Activated CD8-positive, alpha-beta T cell treated with anti-CD3 and anti-CD28 coated beads for 36 hours (primary cell): ENCODE data around the gene CYP2F1. TPM values are rescaled to one million over a fixed set of nuclear protein-coding genes. Genes with fewer than 3 reads are reported as not detected.

Experiments used
- ATAC-seq: fragments of 200-7000 bp; cut with Tn5 transposase; one replicate; pipeline ENCODE4 v1.10.0; 2021; ENCODE audit warnings: mild to moderate bottlenecking, moderate library complexity
- CTCF ChIA-PET: fragments of 350-600 bp; sonication (Branson Sonifier 250); formaldehyde crosslinking; loops from one replicate; lab custom pipeline; 2021; ENCODE audit warnings: antibody characterized with exemption; lab: Charles Lee
- POLR2A ChIA-PET: fragments of 350-600 bp; sonication (Branson Sonifier 250); formaldehyde crosslinking; loops from one replicate; lab custom pipeline; 2021; ENCODE audit warnings: antibody characterized with exemption; lab: Charles Lee
- DNase-seq: peaks from one replicate; pipeline ENCODE4 v3.0.0-alpha.2; 2020
- H3K27ac Mint-ChIP-seq: one replicate; pipeline ENCODE4 v1.8.0; 2021; ENCODE audit warnings: mild to moderate bottlenecking, mixed read lengths
- H3K27me3 Mint-ChIP-seq: one replicate; pipeline ENCODE4 v1.8.0; 2021; ENCODE audit warnings: mixed read lengths
- H3K36me3 Mint-ChIP-seq: one replicate; pipeline ENCODE4 v1.8.0; 2021; ENCODE audit warnings: low read depth, mixed read lengths
- H3K4me1 Mint-ChIP-seq: one replicate; pipeline ENCODE4 v1.8.0; 2021; ENCODE audit warnings: low read depth, mixed read lengths
- H3K4me3 Mint-ChIP-seq: one replicate; pipeline ENCODE4 v1.8.0; 2021; ENCODE audit warnings: mild to moderate bottlenecking, moderate library complexity, mixed read lengths
- H3K9me3 Mint-ChIP-seq: one replicate; pipeline ENCODE4 v1.8.0; 2021; ENCODE audit warnings: mixed read lengths
- intact Hi-C: fragments of 100-400 bp; cut with micrococcal nuclease; formaldehyde crosslinking; loops from one replicate; pipeline ENCODE4 v1.10.0; 2022
- total RNA-seq, 2 experiments: library from RNA; stranded (reverse); gene quantifications; one replicate each; pipeline ENCODE4 v1.2.3, GENCODE V29; 2021
- TF ChIP-seq, protein P1 (sequence below): fragments of 200-600 bp; IDR thresholded peaks from one replicate; pipeline ENCODE4 v1.8.0; 2022; ENCODE audit warnings: antibody characterized with exemption, mild to moderate bottlenecking

Gene CYP2F1, protein sequence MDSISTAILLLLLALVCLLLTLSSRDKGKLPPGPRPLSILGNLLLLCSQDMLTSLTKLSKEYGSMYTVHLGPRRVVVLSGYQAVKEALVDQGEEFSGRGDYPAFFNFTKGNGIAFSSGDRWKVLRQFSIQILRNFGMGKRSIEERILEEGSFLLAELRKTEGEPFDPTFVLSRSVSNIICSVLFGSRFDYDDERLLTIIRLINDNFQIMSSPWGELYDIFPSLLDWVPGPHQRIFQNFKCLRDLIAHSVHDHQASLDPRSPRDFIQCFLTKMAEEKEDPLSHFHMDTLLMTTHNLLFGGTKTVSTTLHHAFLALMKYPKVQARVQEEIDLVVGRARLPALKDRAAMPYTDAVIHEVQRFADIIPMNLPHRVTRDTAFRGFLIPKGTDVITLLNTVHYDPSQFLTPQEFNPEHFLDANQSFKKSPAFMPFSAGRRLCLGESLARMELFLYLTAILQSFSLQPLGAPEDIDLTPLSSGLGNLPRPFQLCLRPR
- not detected for total RNA-seq

DNA sequence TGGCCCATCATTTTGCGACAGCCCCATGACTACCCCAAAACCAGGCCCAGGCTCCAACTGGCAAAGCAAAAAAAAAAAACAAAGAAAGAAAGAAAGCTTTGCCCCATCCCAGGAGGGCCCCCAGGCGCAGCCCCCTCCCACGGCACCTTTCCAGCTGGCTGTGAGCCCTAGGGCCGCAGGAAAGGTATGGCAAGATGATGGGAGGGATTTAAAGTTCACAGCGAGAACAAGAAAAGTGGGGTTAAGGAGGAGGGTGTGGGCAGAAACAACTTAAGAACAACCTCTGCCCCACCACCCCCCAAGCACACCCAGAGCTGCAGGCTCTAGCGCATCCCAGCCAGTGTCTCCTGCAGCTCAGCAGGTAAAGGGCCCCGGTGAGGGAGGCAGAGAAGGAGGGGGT, at the start of gene CYP2F1:
Gene CYP2F1 (plus strand): TSS at position 301 of the 400 bp plus-strand sequence. CDS start 1,757 bp downstream, outside the sequence.
- Mint-ChIP-seq H3K27me3 (no peaks in the 10 kb centered on the region), H3K4me1 (no peaks in the 10 kb centered on the region), H3K4me3 (no peak within 1 kb of the TSS), H3K9me3 (no peaks in the 10 kb centered on the region), H3K27ac (no peak within 1 kb of the TSS), H3K36me3 (no peaks in the 10 kb centered on the region)
- no peak for DNase-seq
- intact Hi-C loops = no loop called here
- ChIA-PET POLR2A (no interaction called here), CTCF (interaction anchor here (0.9 kb wide), 1 partner anchor 30 kb away, joined by 3 read pairs; no protein-coding TSS in a partner anchor)
- no peak for ATAC-seq
- TF ChIP-seq, protein P1, sequence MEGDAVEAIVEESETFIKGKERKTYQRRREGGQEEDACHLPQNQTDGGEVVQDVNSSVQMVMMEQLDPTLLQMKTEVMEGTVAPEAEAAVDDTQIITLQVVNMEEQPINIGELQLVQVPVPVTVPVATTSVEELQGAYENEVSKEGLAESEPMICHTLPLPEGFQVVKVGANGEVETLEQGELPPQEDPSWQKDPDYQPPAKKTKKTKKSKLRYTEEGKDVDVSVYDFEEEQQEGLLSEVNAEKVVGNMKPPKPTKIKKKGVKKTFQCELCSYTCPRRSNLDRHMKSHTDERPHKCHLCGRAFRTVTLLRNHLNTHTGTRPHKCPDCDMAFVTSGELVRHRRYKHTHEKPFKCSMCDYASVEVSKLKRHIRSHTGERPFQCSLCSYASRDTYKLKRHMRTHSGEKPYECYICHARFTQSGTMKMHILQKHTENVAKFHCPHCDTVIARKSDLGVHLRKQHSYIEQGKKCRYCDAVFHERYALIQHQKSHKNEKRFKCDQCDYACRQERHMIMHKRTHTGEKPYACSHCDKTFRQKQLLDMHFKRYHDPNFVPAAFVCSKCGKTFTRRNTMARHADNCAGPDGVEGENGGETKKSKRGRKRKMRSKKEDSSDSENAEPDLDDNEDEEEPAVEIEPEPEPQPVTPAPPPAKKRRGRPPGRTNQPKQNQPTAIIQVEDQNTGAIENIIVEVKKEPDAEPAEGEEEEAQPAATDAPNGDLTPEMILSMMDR = no peak

DNA sequence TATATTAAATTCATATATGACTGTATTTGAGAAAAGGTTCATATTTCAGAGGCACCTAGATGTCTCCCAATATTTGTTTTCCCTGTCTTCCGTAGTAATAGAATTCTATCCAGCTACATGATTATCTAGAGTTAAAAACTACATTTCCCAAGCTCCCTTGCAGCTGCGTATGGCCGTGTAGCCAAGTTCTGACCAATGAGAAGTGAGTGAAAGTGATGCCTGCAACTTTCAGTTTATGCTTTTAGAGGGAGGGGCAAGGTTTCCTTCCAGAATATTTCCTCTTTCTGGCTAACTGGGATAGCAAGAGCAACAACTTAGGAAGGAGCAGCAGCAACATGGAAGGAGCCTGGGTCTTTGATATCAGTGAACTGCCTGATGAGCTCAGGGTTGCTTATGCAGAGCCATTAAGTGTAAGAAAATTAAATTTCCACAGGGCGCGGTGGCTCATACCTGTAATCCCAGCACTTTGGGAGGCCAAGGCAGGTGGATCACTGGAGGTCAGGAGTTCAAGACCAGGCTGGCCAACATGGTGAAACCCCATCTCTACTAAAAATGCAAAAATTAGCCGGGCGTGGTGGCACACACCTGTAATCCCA, 49.2 kb upstream of the CYP2F1 start:
- TF ChIP-seq, protein P1 = no peak
- CTCF ChIA-PET = interaction anchor here (1.1 kb wide), 1 partner anchor 14 kb away, joined by 3 read pairs; no protein-coding TSS in a partner anchor
- intact Hi-C loops = no loop called here
- DNase-seq (no peak), ATAC-seq (no peak)
- POLR2A ChIA-PET = interaction anchor here (1.0 kb wide), 1 partner anchor 170 kb away, joined by 3 read pairs; no protein-coding TSS in a partner anchor
- H3K36me3 Mint-ChIP-seq = no peaks in the 10 kb centered on the region
- H3K9me3 Mint-ChIP-seq = no peaks in the 10 kb centered on the region
- no peak overlapping the region for H3K27ac Mint-ChIP-seq
- H3K4me3 Mint-ChIP-seq = no peak overlapping the region
- H3K27me3 Mint-ChIP-seq = peaks cover 18% of the 10 kb centered on the region
- H3K4me1 Mint-ChIP-seq = no peaks in the 10 kb centered on the region

DNA sequence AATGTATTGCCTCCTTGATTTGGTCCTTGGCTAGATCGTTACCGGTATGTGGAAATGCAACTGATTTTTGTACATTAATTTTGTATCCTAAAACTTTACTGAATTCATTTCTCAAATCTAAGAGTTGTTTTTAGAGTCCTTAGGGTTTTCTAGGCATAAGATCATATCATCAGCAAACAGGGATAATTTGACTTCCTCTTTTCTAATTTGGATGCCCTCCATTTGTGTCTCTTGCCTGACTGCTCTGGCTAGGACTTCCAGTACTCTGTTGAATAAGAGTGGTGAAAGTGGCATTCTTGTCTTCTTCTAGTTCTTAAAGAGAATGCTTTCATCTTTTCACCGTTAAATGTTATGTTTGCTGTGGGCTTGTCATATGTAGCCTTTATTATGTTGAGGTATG, 37.9 kb upstream of the CYP2F1 start:
- no peak for DNase-seq
- CTCF ChIA-PET = no interaction called here
- intact Hi-C loops = no loop called here
- Mint-ChIP-seq H3K4me3 (no peak overlapping the region), H3K4me1 (no peaks in the 10 kb centered on the region), H3K36me3 (peaks cover 2% of the 10 kb centered on the region), H3K27ac (no peak overlapping the region), H3K27me3 (peaks cover 21% of the 10 kb centered on the region), H3K9me3 (peaks cover 8% of the 10 kb centered on the region)
- ATAC-seq = no peak
- POLR2A ChIA-PET = no interaction called here
- TF ChIP-seq, protein P1 = no peak

DNA sequence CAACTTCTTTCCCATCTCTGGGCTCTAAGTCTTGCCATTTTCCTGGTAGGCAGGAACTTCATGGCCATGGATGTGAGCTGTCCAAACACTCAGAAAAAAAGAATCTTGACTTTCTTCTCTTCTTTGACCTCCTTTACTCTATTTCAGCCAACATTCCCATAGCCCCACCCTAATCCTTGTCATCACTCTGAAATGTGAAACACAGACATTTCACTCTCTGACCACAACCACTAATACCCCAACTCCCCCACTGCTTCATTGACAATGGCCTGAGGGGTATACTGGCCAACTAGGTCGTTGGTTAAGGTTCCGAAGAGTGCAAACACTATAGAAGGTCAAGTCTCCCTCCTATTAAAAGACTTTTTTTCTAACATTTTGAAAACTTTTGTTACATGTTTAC, 30.7 kb upstream of the CYP2F1 start:
- DNase-seq (no peak), ATAC-seq (no peak)
- peaks cover 8% of the 10 kb centered on the region for H3K9me3 Mint-ChIP-seq
- POLR2A ChIA-PET = no interaction called here
- H3K4me1 Mint-ChIP-seq = no peaks in the 10 kb centered on the region
- intact Hi-C loops = no loop called here
- CTCF ChIA-PET = interaction anchor here (1.2 kb wide), 1 partner anchor 13 kb away, joined by 3 read pairs; no protein-coding TSS in a partner anchor
- peaks cover 2% of the 10 kb centered on the region for H3K36me3 Mint-ChIP-seq
- no peak overlapping the region for H3K4me3 Mint-ChIP-seq
- H3K27ac Mint-ChIP-seq = no peak overlapping the region
- peaks cover 23% of the 10 kb centered on the region for H3K27me3 Mint-ChIP-seq
- TF ChIP-seq, protein P1 = no peak
